Measurements from ENCODE around the gene CD40.

- TF ChIP-seq, protein P1, sequence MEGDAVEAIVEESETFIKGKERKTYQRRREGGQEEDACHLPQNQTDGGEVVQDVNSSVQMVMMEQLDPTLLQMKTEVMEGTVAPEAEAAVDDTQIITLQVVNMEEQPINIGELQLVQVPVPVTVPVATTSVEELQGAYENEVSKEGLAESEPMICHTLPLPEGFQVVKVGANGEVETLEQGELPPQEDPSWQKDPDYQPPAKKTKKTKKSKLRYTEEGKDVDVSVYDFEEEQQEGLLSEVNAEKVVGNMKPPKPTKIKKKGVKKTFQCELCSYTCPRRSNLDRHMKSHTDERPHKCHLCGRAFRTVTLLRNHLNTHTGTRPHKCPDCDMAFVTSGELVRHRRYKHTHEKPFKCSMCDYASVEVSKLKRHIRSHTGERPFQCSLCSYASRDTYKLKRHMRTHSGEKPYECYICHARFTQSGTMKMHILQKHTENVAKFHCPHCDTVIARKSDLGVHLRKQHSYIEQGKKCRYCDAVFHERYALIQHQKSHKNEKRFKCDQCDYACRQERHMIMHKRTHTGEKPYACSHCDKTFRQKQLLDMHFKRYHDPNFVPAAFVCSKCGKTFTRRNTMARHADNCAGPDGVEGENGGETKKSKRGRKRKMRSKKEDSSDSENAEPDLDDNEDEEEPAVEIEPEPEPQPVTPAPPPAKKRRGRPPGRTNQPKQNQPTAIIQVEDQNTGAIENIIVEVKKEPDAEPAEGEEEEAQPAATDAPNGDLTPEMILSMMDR (conservative IDR thresholded peaks at IDR 0.05 in 1 of 2, IDR thresholded peaks at IDR 0.05 in 1 of 2; ENCODE audit: extremely low read depth in 1 of 2, insufficient read depth in 1 of 2, low read depth in 1 of 2, low read length in 2 of 2): no peak
- no peak for TF ChIP-seq EZH2 (IDR thresholded peaks at IDR 0.05; ENCODE audit: borderline replicate concordance, low read length)
Observed at GRCh38 chr20:46108976-46109375, 9.1 kb upstream of the CD40 start.

Data from mammary epithelial cell (primary cell).